CD8-positive, alpha-beta memory T cell (primary cell): ENCODE measurements around the gene MSX2. TPM values are rescaled to one million over a fixed set of nuclear protein-coding genes. Genes with fewer than 3 reads are reported as not detected.

Experiments
- CTCF ChIA-PET: fragments of 350-600 bp; sonication (Branson Sonifier 250); formaldehyde crosslinking; loops from one replicate; lab custom pipeline; 2021; ENCODE audit warnings: antibody characterized with exemption; lab: Charles Lee
- POLR2A ChIA-PET: fragments of 350-600 bp; sonication (Branson Sonifier 250); formaldehyde crosslinking; loops from one replicate; lab custom pipeline; 2021; ENCODE audit warnings: antibody characterized with exemption; lab: Charles Lee
- DNase-seq, 5 donors: peaks; one replicate each; pipeline versions ENCODE4 v3.0.0 to v3.0.0-alpha.2; 2020 to 2022; ENCODE audit warnings: mixed read lengths in 1 of 5
- H3K27ac ChIP-seq: one replicate; pipeline ENCODE4 v1.7.0; 2013; ENCODE audit warnings: low read depth, mild to moderate bottlenecking, low read length, moderate library complexity
- H3K27me3 ChIP-seq: 2 replicates; pipeline ENCODE4 v1.7.0; 2013; ENCODE audit warnings: low read length, mild to moderate bottlenecking; ENCODE audit not compliant: insufficient read depth, poor library complexity, severe bottlenecking
- H3K36me3 ChIP-seq: 2 replicates; pipeline ENCODE4 v1.7.0; 2013; ENCODE audit warnings: mild to moderate bottlenecking, low read length, moderate library complexity; ENCODE audit not compliant: insufficient read depth
- H3K4me1 ChIP-seq: 2 replicates; pipeline ENCODE4 v1.7.0; 2013; ENCODE audit warnings: mild to moderate bottlenecking, low read length, moderate library complexity; ENCODE audit not compliant: insufficient read depth
- H3K4me3 ChIP-seq: 2 replicates; pipeline ENCODE4 v1.7.0; 2013; ENCODE audit warnings: mild to moderate bottlenecking, low read length
- H3K9me3 ChIP-seq: 2 replicates; pipeline ENCODE4 v1.7.0; 2013; ENCODE audit warnings: mild to moderate bottlenecking, low read length
- H3K27ac Mint-ChIP-seq, 8 donors: one replicate each; pipeline ENCODE4 v1.8.0; 2020 to 2021; ENCODE audit warnings: mixed read lengths in 8 of 8, mild to moderate bottlenecking in 6 of 8, inconsistent platforms in 3 of 8, moderate library complexity in 3 of 8
- H3K27me3 Mint-ChIP-seq, 2 donors: one replicate each; pipeline ENCODE4 v1.8.0; 2020 to 2021; ENCODE audit warnings: mixed read lengths in 2 of 2, mild to moderate bottlenecking in 1 of 2, moderate library complexity in 1 of 2
- H3K36me3 Mint-ChIP-seq, 3 donors: one replicate each; pipeline ENCODE4 v1.8.0; 2020 to 2021; ENCODE audit warnings: mixed read lengths in 3 of 3, inconsistent platforms in 1 of 3, mild to moderate bottlenecking in 1 of 3
- H3K4me1 Mint-ChIP-seq, 3 donors: one replicate each; pipeline ENCODE4 v1.8.0; 2020 to 2021; ENCODE audit warnings: mixed read lengths in 3 of 3, inconsistent platforms in 1 of 3, mild to moderate bottlenecking in 1 of 3
- H3K4me3 Mint-ChIP-seq, 7 donors: one replicate each; pipeline ENCODE4 v1.8.0; 2020 to 2021; ENCODE audit warnings: mixed read lengths in 7 of 7, mild to moderate bottlenecking in 6 of 7, moderate library complexity in 4 of 7, inconsistent platforms in 2 of 7
- H3K9me3 Mint-ChIP-seq, 5 donors: one replicate each; pipeline ENCODE4 v1.8.0; 2020 to 2022; ENCODE audit warnings: mixed read lengths in 5 of 5, mild to moderate bottlenecking in 3 of 5, moderate library complexity in 2 of 5, inconsistent platforms in 1 of 5
- polyA plus RNA-seq: library from polyadenylated mRNA; unstranded; fragments of 300-500 nt; fragmentation: Illumina TruSeq; gene quantifications from one replicate; pipeline ENCODE4 v1.2.3, GENCODE V29; 2021
- total RNA-seq, 2 experiments: library from RNA; stranded (reverse); gene quantifications; one replicate each; pipeline ENCODE4 v1.2.3, GENCODE V29; 2021

MSX2 gene
- total and polyA plus RNA-seq, 3 experiments from 2014 or later: not detected

DNA sequence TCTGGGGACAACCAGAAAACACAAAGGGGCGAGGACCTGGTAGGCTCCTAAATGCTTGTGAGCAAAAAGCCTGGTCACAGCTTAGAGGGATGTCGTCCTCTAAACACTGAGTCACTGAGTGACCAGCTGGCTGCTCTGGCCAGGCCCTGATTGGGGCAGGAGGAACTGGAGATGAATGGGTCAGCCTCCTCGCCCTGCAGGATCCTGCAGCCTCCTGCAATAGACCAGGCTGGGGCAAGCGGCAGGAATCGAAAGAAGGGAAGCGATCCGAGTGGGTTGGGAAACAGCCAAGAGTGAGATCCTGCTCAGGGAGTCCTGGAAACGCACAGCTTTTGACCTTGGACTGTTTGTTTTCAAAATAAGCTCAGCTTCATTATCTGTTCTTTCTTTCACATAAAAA lies 34.1 kb upstream of the MSX2 start:
- H3K36me3 Mint-ChIP-seq: no peaks in the 10 kb centered on the region
- ChIA-PET POLR2A (no interaction called here), CTCF (no interaction called here)
- no peak overlapping the region for H3K27ac ChIP-seq
- peaks cover 0 to 3% (median 0%) of the 10 kb centered on the region in 5 donors for H3K9me3 Mint-ChIP-seq
- DNase-seq: no peak
- peaks cover 16% of the 10 kb centered on the region for H3K27me3 ChIP-seq
- no peaks in the 10 kb centered on the region for H3K36me3 ChIP-seq
- no peaks in the 10 kb centered on the region for H3K9me3 ChIP-seq
- H3K4me3 Mint-ChIP-seq: no peak overlapping the region
- H3K27ac Mint-ChIP-seq: no peak overlapping the region
- H3K4me1 ChIP-seq: no peaks in the 10 kb centered on the region
- no peak overlapping the region for H3K4me3 ChIP-seq
- H3K4me1 Mint-ChIP-seq: peaks cover 0 to 11% (median 5%) of the 10 kb centered on the region in 3 donors
- peaks cover 39 to 66% of the 10 kb centered on the region in 2 donors for H3K27me3 Mint-ChIP-seq

DNA sequence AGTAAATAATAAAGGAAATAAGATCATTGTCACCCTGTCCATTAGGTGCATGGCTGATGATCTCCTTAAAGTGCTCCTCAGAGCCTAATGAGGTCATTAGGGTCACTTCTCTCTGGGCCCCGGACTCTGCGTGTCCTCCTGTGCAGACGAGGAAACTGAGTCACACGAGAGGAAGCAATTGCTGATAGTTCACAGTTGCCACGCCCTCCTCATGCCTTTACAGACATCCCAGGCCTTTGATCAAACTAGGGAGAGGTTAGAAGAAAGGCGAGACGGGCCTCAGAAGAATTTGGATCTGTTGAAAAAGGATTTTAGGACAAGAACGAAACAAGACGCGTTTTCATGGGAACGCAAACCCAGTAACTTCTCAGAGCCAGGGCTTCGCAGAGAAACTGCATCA lies 32.0 kb upstream of the MSX2 start:
- no peak overlapping the region for H3K27ac Mint-ChIP-seq

DNA sequence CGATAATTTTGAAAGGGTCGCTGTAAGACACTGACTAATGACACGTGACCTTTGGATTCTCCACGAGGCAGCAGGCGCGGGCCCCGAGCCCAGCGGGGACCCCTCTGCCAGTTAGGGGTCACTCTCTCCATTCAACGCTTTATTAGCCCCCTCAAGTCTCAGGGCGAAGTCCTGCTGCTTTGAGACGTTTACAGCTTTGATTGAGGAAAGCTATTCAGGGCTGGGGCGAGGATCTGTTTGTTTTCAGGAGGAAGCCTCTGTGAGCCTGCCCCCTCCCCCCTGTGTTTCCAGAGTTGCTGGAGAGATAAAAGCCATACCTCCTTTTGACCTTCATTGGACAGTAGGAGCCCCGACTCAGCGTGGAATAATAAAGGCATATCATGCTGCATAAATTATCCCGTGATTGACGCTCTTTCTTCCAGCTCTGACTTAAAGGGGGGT lies 31.4 kb upstream of the MSX2 start:
- POLR2A ChIA-PET: no interaction called here
- no peak overlapping the region for H3K4me3 Mint-ChIP-seq
- H3K36me3 Mint-ChIP-seq: no peaks in the 10 kb centered on the region
- no peak for DNase-seq
- H3K4me3 ChIP-seq: no peak overlapping the region
- H3K4me1 ChIP-seq: no peaks in the 10 kb centered on the region
- H3K36me3 ChIP-seq: no peaks in the 10 kb centered on the region
- no peak overlapping the region for H3K27ac ChIP-seq
- H3K27me3 ChIP-seq: peaks cover 16% of the 10 kb centered on the region
- H3K27me3 Mint-ChIP-seq: peaks cover 36 to 61% of the 10 kb centered on the region in 2 donors
- CTCF ChIA-PET: no interaction called here
- H3K9me3 Mint-ChIP-seq: peaks cover 0 to 3% (median 0%) of the 10 kb centered on the region in 5 donors
- H3K4me1 Mint-ChIP-seq: peaks cover 0 to 11% (median 5%) of the 10 kb centered on the region in 3 donors
- no peaks in the 10 kb centered on the region for H3K9me3 ChIP-seq
- H3K27ac Mint-ChIP-seq: no peak overlapping the region

More for the DNA sequence above, 32.0 kb upstream of the MSX2 start:
- Histone ChIP-seq H3K36me3 (no peaks in the 10 kb centered on the region), H3K4me1 (no peaks in the 10 kb centered on the region), H3K27me3 (peaks cover 16% of the 10 kb centered on the region), H3K4me3 (no peak overlapping the region), H3K27ac (no peak overlapping the region), H3K9me3 (no peaks in the 10 kb centered on the region)
- Mint-ChIP-seq H3K4me3 (peak overlapping the region in 5 of 7 donors; percentile 4 to 63 (median 30)), H3K9me3 (peaks cover 0 to 3% (median 0%) of the 10 kb centered on the region in 5 donors), H3K4me1 (peaks cover 0 to 11% (median 5%) of the 10 kb centered on the region in 3 donors), H3K27me3 (peaks cover 42 to 66% of the 10 kb centered on the region in 2 donors), H3K36me3 (no peaks in the 10 kb centered on the region)
- POLR2A ChIA-PET: no interaction called here
- no peak for DNase-seq
- CTCF ChIA-PET: no interaction called here

DNA sequence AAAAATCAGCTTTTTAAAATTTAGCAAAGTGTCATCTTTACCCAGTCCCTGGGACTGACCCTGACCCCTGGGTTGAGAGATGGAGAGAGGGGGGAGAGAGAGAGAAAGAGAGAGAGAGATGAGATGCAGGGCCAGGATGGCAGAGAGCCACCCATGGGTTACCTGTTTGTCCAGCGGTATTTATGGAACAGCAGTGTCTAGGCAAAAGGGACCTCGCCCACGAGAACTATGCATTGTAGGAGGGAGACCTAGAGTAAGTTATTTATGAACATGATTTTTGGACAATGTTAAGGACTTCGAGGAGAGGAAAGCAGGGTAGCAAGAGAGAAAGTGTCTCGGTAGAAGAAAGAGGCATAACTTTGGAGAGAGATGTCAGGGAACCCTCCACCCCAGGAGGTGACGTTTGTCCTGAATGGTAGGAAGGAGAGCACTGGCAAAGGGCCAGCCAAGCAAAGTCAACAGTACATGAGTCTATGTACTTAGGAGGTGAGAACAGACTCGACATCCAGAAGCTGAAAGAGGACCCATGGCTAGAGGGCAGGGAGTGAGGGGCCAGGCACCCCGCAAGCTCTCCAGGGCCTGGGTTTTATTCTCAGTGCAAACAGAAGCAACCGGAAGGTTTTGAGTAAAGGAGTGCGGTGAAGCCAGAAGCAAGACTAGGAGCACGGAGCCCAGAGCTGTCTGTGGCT lies 30.5 kb upstream of the MSX2 start:
- Histone ChIP-seq H3K36me3 (no peaks in the 10 kb centered on the region), H3K27ac (no peak overlapping the region), H3K27me3 (peaks cover 13% of the 10 kb centered on the region), H3K4me1 (no peaks in the 10 kb centered on the region), H3K9me3 (no peaks in the 10 kb centered on the region), H3K4me3 (no peak overlapping the region)
- Mint-ChIP-seq H3K27me3 (peaks cover 29 to 52% of the 10 kb centered on the region in 2 donors), H3K9me3 (peaks cover 0 to 3% (median 0%) of the 10 kb centered on the region in 5 donors), H3K36me3 (no peaks in the 10 kb centered on the region), H3K4me1 (peaks cover 0 to 6% (median 5%) of the 10 kb centered on the region in 3 donors), H3K27ac (no peak overlapping the region), H3K4me3 (no peak overlapping the region)
- CTCF ChIA-PET: no interaction called here
- POLR2A ChIA-PET: no interaction called here
- DNase-seq: no peak

DNA sequence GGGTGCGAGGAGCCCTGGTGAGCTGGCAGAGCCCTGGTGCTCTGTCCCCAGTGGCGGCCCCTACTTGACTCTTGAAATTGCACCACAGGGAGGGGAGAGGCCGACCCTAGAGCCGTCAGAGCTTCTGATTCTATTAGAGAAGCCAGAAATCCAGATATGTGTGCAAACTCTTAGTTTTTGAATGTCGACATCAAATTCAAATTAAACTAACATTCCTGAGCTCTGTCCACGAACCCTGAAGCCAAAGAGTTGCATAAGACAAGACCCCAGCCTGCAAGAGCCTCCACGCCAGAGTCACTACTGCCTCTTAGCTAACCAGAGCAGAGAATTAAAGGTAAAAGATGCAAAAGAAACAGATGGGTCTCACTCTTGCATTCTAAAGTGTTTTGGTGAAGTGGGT lies 29.8 kb upstream of the MSX2 start:
- H3K4me3 Mint-ChIP-seq: no peak overlapping the region
- H3K27ac Mint-ChIP-seq: no peak overlapping the region
- CTCF ChIA-PET: no interaction called here

DNA sequence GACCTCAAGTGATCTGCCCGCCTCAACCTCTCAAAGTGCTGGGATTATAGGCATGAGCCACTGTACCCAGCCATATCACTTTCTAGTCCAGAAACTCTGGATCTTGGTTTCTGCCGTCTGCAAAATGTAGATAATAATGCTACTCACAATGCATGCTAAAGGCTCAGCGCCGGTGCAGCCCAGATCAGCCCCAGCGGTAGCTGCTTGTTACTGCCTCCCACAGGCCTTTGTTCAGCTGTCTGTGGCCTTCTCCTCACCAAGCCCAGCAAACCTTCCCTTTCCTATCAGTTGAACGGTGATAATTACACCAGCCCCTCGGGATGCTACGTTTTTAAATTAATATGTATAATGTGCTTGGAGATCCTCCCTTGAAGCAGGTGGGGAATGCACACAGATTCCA lies 26.2 kb upstream of the MSX2 start:
- no peak overlapping the region for H3K4me3 ChIP-seq
- Mint-ChIP-seq H3K9me3 (peaks cover 0 to 1% (median 0%) of the 10 kb centered on the region in 5 donors), H3K4me3 (no peak overlapping the region), H3K4me1 (no peaks in the 10 kb centered on the region), H3K27ac (no peak overlapping the region), H3K27me3 (peaks cover 14 to 15% of the 10 kb centered on the region in 2 donors), H3K36me3 (no peaks in the 10 kb centered on the region)
- no peak overlapping the region for H3K27ac ChIP-seq
- POLR2A ChIA-PET: no interaction called here
- peaks cover under 1% of the 10 kb centered on the region for H3K27me3 ChIP-seq
- no peaks in the 10 kb centered on the region for H3K36me3 ChIP-seq
- DNase-seq: no peak
- no peaks in the 10 kb centered on the region for H3K4me1 ChIP-seq
- CTCF ChIA-PET: no interaction called here
- no peaks in the 10 kb centered on the region for H3K9me3 ChIP-seq

More for the DNA sequence above, 29.8 kb upstream of the MSX2 start:
- Mint-ChIP-seq H3K36me3 (no peaks in the 10 kb centered on the region), H3K27me3 (peaks cover 23 to 46% of the 10 kb centered on the region in 2 donors), H3K9me3 (peaks cover 0 to 3% (median 0%) of the 10 kb centered on the region in 5 donors), H3K4me1 (peaks cover 0 to 6% (median 5%) of the 10 kb centered on the region in 3 donors)
- no peak for DNase-seq
- H3K4me1 ChIP-seq: no peaks in the 10 kb centered on the region
- H3K36me3 ChIP-seq: no peaks in the 10 kb centered on the region
- H3K27me3 ChIP-seq: peaks cover 10% of the 10 kb centered on the region
- no peak overlapping the region for H3K4me3 ChIP-seq
- H3K27ac ChIP-seq: no peak overlapping the region
- no peaks in the 10 kb centered on the region for H3K9me3 ChIP-seq
- POLR2A ChIA-PET: no interaction called here

DNA sequence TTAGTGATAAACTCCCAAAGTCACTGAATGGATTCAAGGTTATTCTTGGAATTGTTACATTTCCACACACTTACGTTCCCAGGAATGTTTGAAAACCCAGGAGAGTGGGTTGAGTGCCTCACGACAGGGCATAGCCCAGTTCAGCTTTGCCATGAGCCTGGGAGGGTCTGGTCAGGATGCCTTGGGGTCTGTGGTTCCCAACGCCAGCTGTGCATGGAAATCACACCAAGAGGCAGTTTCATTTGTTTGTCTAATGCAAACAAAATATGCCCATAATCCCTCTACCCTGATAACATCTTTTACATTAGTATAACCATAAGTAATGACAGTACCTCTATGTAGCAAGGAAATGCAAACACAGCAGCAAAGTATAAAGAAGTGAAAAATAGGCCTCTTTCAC lies 25.3 kb upstream of the MSX2 start:
- Histone ChIP-seq H3K36me3 (no peaks in the 10 kb centered on the region), H3K27ac (no peak overlapping the region), H3K4me3 (no peak overlapping the region), H3K27me3 (no peaks in the 10 kb centered on the region), H3K9me3 (no peaks in the 10 kb centered on the region), H3K4me1 (no peaks in the 10 kb centered on the region)
- no peaks in the 10 kb centered on the region for H3K36me3 Mint-ChIP-seq
- ChIA-PET POLR2A (interaction anchor here (0.6 kb wide), 1 partner anchor 684 kb away, joined by 3 read pairs; no protein-coding TSS in a partner anchor), CTCF (no interaction called here)
- H3K4me3 Mint-ChIP-seq: no peak overlapping the region
- peaks cover 6 to 10% of the 10 kb centered on the region in 2 donors for H3K27me3 Mint-ChIP-seq
- H3K4me1 Mint-ChIP-seq: no peaks in the 10 kb centered on the region
- no peak overlapping the region for H3K27ac Mint-ChIP-seq
- peaks cover 0 to 1% (median 0%) of the 10 kb centered on the region in 5 donors for H3K9me3 Mint-ChIP-seq
- DNase-seq: no peak

DNA sequence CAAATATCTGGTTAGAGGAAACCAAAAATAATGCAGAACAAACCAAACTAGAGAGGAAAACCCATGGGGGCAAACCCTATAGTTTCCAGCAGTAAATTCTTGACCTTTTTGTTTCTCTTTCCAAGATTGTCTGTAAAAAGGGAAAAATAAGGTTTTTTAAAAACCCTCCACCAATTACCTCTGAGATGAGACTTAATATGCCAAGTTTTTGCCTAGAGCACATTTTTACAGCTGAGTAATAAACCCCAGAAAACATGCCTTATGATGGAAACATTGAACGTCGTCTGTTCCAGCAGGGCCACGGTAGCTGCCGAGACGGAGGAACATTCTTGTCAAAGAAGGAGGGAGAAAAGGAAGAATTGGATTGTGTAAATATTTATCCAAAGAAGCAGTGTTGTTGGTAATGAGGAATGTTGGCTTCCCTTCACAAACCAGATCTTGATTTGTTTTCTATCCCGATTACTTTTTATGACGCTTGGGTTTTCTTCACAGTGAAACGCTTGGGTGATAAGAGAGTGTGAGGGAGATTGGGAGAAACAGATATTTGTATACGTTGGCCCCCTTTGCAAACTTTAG lies 17.3 kb upstream of the MSX2 start:
- no peaks in the 10 kb centered on the region for H3K27me3 ChIP-seq
- CTCF ChIA-PET: no interaction called here
- Mint-ChIP-seq H3K4me3 (no peak overlapping the region), H3K4me1 (no peaks in the 10 kb centered on the region), H3K27me3 (peaks cover 0 to 3% of the 10 kb centered on the region in 2 donors), H3K27ac (no peak overlapping the region), H3K9me3 (peaks cover 0 to 6% (median 0%) of the 10 kb centered on the region in 5 donors), H3K36me3 (no peaks in the 10 kb centered on the region)
- POLR2A ChIA-PET: no interaction called here
- no peak for DNase-seq
- H3K36me3 ChIP-seq: no peaks in the 10 kb centered on the region
- H3K27ac ChIP-seq: no peak overlapping the region
- H3K4me1 ChIP-seq: no peaks in the 10 kb centered on the region
- no peaks in the 10 kb centered on the region for H3K9me3 ChIP-seq
- no peak overlapping the region for H3K4me3 ChIP-seq
